Adrenal gland (tissue), 12 donors: ENCODE measurements around the gene DLGAP4. TPM values are rescaled to one million over a fixed set of nuclear protein-coding genes. Genes with fewer than 3 reads are reported as not detected.

Experiments
- DNase-seq, 7 donors: peaks; one replicate each; pipeline ENCODE4 v3.0.0-alpha.2; 2019 to 2020
- H3K27ac ChIP-seq, 5 donors: fragments of 200-600 bp; sonication (generic) in 4 of 5; 1 replicate in 3 of 5; 2 replicates in 2 of 5; pipeline versions ENCODE4 v1.5.1 to v1.8.0; 2016 to 2020; ENCODE audit warnings: mild to moderate bottlenecking in 1 of 5
- H3K27me3 ChIP-seq: fragments of 200-600 bp; 2 replicates; pipeline ENCODE4 v1.8.0; 2021
- H3K36me3 ChIP-seq, 2 donors: fragments of 200-600 bp; replicated peaks in 1 of 2; 1 replicate in 1 of 2; 2 replicates in 1 of 2; pipeline versions ENCODE4 v1.5.1 to v1.8.0; 2018 to 2022
- H3K4me1 ChIP-seq, 2 donors: fragments of 200-600 bp; replicated peaks in 1 of 2; 1 replicate in 1 of 2; 2 replicates in 1 of 2; pipeline versions ENCODE4 v1.5.1 to v1.8.0; 2018 to 2021
- H3K4me3 ChIP-seq, 4 donors: fragments of 200-600 bp; sonication (generic) in 3 of 4; one replicate each; pipeline ENCODE4 v1.5.1; 2016 to 2018
- H3K9me3 ChIP-seq, 3 donors: fragments of 200-600 bp; sonication (generic) in 1 of 3; replicated peaks in 1 of 3; 1 replicate in 2 of 3; 2 replicates in 1 of 3; pipeline versions ENCODE4 v1.5.1 to v1.8.0; 2016 to 2021
- POLR2A ChIP-seq, 2 donors: fragments of 450-650 bp; IDR thresholded peaks; one replicate each; pipeline ENCODE4 v1.6.1; 2017; ENCODE audit warnings: antibody characterized with exemption in 2 of 2, mild to moderate bottlenecking in 2 of 2, moderate library complexity in 1 of 2
- WGBS, 4 donors: extraction: QIAGEN DNeasy Blood & Tissue Kit in 2 of 4; methylation state at CpG; one replicate each; pipeline versions ENCODE4 v1.1.5 to v1.1.7; 2013 to 2017; 5-methylcytosine and 5-hydroxymethylcytosine counted together
- intact Hi-C, 2 donors: fragments of 100-400 bp; cut with DNase I; formaldehyde crosslinking; loops; one replicate each; pipeline versions ENCODE4 v1.14.1 to v1.15.0; 2022 to 2023
- polyA plus RNA-seq, 3 donors: library from polyadenylated mRNA; stranded (reverse); fragments of 200-250 nt in 2 of 3; fragments of 350-450 nt in 1 of 3; fragmentation: Illumina TruSeq in 1 of 3; extraction: RNeasy Lipid Tissue Mini Kit (QIAGEN cat#74804) in 1 of 3; gene quantifications; one replicate each; pipeline ENCODE4 v1.2.3, GENCODE V29; 2013 to 2014
- total RNA-seq, 9 donors: library from RNA; depleted of rRNA in 4 of 9; stranded (reverse); fragments of >200 nt in 4 of 9; fragments of 120-200 nt in 1 of 9; fragmentation: NEBNext Ultra II Directional in 1 of 9; extraction: Animal tissue kit (Norgen Biotek cat#: 25700) in 1 of 9; gene quantifications; one replicate each; pipeline versions ENCODE4 v1.1.0 to v1.2.4, GENCODE V29; 2013 to 2023
- TF ChIP-seq, protein P1 (sequence below), 6 experiments: fragments of 450-650 bp in 4 of 6; fragments of 200-600 bp in 2 of 6; sonication (generic) in 1 of 6; IDR thresholded peaks; 1 replicate in 5 of 6; 2 replicates in 1 of 6; pipeline versions ENCODE4 v1.5.1 to v1.8.0; 2016 to 2021; ENCODE audit warnings: antibody characterized with exemption in 6 of 6, mild to moderate bottlenecking in 2 of 6, moderate library complexity in 1 of 6
- donor health status: healthy with polysubstance abuse.
- donor health status: Bipolar disorder and iron deficiency.
- donor health status: DM: yes; HTN: yes; CAD: no.
- donor health status: DM: no; HTN: no; CAD: no.
- donor health status: DM: no; HTN: no; CAD: no.
- donor health status: DM: yes; HTN: yes; CAD: no.

The DLGAP4 gene
- total and polyA plus RNA-seq, 12 donors = 13.5 to 95.2 (median 64.0) TPM

DNA sequence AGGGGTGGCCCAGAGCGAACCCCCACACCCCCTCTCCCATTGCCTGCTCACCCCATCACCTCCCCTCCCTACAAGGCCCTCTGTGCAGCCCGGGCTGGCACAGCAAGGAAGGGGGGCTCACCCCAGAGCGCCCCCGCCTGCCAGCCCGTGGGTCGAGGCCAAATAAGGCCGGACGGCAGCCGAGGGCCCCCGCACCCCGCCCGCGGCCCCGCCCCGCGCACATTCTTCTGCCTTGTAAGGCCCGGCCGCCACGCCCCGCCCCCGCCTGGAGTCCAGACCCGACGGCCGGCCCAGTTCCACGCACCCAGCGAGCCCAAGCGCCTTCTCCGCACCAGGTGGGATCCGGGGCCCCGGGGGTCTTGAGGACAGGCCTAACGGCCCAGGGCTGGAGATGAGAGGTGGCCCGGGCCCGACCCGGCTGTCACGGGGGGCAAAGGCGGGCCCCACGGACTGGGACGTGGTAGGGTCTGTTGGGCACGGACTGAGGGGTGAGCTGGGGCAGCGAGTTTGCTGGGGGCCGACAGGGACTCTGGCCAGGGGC is 235.2 kb downstream of the DLGAP4 start, which contains the start of gene MYL9:
TSS of gene MYL9 (plus strand) at position 293 of the 541 bp plus-strand sequence. CDS start 3,366 bp downstream, outside the sequence.
- no peaks in the 10 kb centered on the region for H3K27me3 ChIP-seq
- peak within 1 kb of the TSS; percentile 75 to 98 (median 93) for H3K27ac ChIP-seq
- peak within 1 kb of the TSS; percentile 61 to 95 (median 74) for H3K4me3 ChIP-seq
- H3K9me3 ChIP-seq = no peaks in the 10 kb centered on the region
- peaks cover 34 to 62% of the 10 kb centered on the region in 2 donors for H3K4me1 ChIP-seq
- intact Hi-C loops = no loop called here
- TF ChIP-seq, protein P1, sequence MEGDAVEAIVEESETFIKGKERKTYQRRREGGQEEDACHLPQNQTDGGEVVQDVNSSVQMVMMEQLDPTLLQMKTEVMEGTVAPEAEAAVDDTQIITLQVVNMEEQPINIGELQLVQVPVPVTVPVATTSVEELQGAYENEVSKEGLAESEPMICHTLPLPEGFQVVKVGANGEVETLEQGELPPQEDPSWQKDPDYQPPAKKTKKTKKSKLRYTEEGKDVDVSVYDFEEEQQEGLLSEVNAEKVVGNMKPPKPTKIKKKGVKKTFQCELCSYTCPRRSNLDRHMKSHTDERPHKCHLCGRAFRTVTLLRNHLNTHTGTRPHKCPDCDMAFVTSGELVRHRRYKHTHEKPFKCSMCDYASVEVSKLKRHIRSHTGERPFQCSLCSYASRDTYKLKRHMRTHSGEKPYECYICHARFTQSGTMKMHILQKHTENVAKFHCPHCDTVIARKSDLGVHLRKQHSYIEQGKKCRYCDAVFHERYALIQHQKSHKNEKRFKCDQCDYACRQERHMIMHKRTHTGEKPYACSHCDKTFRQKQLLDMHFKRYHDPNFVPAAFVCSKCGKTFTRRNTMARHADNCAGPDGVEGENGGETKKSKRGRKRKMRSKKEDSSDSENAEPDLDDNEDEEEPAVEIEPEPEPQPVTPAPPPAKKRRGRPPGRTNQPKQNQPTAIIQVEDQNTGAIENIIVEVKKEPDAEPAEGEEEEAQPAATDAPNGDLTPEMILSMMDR (IDR thresholded peaks at IDR 0.05) = no peak
- TF ChIP-seq POLR2A (IDR thresholded peaks at IDR 0.05) = peak; percentile 20 to 74
- DNase-seq = peak; percentile 91 to 95 (median 93)
- 0 to 20% (median 6%) methylated on average over 1 to 41 of the region's 41 CpGs for WGBS, 4 donors
- peaks cover 0 to 15% of the 10 kb centered on the region in 2 donors for H3K36me3 ChIP-seq

DNA sequence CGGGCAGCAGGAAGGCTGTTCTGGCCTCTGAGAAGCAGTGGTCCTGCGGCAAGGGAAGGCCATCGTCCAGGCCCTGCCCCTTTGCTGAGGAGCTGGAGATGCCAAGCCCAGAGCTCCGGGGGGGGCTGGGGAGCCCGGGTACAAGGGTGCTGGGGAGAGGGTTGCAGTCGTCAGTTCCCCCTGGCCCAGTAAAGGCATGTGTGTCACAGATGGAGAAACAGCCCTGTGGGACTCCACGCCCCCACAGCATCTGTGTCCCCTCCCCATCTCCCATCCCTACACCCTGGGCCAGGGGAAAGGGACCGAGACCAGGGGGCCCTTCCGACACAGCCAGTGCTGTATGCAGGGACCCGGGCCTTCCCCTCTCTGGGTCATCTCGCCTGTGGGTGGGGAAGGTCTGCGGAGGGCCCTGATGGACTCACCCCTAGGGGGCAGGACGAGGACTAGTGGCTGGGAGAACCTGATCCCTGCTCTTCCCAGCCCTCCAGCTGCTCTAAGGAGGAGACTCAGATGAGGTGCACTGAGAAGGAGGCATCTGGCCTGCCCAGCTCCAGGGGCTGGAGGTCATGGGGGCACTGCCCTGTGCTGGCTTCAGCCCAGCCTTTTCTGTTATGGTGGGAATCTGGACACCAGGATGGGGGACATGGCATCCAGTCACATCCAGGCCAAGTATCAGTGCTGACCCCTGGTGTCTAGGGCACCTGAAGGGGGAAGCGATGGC is 235.8 kb downstream of the DLGAP4 start:
- Histone ChIP-seq H3K4me1 (peaks cover 34 to 68% of the 10 kb centered on the region in 2 donors), H3K36me3 (peaks cover 0 to 22% of the 10 kb centered on the region in 2 donors), H3K4me3 (peak overlapping the region; percentile 61 to 95 (median 74)), H3K27ac (peak overlapping the region; percentile 75 to 98 (median 93)), H3K27me3 (no peaks in the 10 kb centered on the region), H3K9me3 (no peaks in the 10 kb centered on the region)
- intact Hi-C loops = no loop called here
- TF ChIP-seq POLR2A (IDR thresholded peaks at IDR 0.05) = peak in 1 of 2 donors; percentile 49
- TF ChIP-seq, protein P1 (IDR thresholded peaks at IDR 0.05) = peak; percentile 32 to 68 (median 62)
- peak; percentile 71 to 82 (median 74) for DNase-seq
- 23 to 44% (median 25%) methylated on average over 4 to 14 of the region's 14 CpGs for WGBS, 4 donors

DNA sequence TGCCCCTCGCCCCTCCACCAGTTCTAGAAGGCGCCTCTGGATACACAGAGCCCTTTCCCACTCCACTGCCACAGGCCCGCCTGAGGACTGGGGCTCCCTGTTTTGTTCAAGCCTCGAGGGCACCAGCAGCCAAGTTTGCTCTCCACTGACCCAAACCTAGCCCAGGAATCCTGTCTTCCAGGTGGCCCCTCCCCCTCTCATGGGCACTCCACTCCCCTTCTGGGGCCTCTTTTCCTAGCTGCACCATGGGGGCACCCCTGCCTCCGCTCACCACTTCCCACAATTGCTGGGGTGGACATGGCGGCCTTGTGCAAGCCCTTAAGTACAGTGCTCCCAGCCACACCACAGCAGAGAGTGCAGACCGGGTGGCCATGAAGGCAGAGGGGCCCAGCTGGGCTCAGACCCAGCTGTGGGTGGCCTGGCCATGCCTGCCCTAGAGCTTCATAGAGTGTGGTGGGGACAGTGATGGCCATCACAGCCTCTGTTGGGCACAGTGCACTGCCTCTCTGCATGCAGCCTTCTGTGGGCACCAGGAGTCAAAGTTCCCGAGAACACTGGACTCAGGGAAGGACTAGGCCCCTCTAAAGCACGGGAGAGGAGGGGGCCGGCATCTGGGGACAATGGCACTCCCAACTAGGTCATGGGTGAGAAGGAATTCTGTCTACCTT is 236.5 kb downstream of the DLGAP4 start:
- intact Hi-C loops = no loop called here
- WGBS, 4 donors = 48 to 76% (median 69%) methylated on average over 6 to 10 of the region's 10 CpGs
- Histone ChIP-seq H3K27ac (peak overlapping the region; percentile 75 to 98 (median 93)), H3K4me3 (peak overlapping the region in 2 of 4 donors; percentile 77 to 95), H3K27me3 (no peaks in the 10 kb centered on the region), H3K36me3 (peaks cover 0 to 29% of the 10 kb centered on the region in 2 donors), H3K4me1 (peaks cover 34 to 74% of the 10 kb centered on the region in 2 donors), H3K9me3 (no peaks in the 10 kb centered on the region)
- TF ChIP-seq, protein P1 (IDR thresholded peaks at IDR 0.05) = no peak
- no peak for TF ChIP-seq POLR2A (IDR thresholded peaks at IDR 0.05)
- DNase-seq = peak in 1 of 7 donors; percentile 46
